ENCODE data around the gene SUPT5H. TPM values are rescaled to one million over a fixed set of nuclear protein-coding genes. Genes with fewer than 3 reads are reported as not detected.
A peak's percentile ranks its signal among the peaks of the same experiment; 100 is the strongest.

Gene SUPT5H
- total and polyA plus RNA-seq, 2 of the 13 experiments (the other 11 are each of a cell fraction or from before 2014, with no cell fraction given): 48.2 to 51.7 TPM

DNA sequence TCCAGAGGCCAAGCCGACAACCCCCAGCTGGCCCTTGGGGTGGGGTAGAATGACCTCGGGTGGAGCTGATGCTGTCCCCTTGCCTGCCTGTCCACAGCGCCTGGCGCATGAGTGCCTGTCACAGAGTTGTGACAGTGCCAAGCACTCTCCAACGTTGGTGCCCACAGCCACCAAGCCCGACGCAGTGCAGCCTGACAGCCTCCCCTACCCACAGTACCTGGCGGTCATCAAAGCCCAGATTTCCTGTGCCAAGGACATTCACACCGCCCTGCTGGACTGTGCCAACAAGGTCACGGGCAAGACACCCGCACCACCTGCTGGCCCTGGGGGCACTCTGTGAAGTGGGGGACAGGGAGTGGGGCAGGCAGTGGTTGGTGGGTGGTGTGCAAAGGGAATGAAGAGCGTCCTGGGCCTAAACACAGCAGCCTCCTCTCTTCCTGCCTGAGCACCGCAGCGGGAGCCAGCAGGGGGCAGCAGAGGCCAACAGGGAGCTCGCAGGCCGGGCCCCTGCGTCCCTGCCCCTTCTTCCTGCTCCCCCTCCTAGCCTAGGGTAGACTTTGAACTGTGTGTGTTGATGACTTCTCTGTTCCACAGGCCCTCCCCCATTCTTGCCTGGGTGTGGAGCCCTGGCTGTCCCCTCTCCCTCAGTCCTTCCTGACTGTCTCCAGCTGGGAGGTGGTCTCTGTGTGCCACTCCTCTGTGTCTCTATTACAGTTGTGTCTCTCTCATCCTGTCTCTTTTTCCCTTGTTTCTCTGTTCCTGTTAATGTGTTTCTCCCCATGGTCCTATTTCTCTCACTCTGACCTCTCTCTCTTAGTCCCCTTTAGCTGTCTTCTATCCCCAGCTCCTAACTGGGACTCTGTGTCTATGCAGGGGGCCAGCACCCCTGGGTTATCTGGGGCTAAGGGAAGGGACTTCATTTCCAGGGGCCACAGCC is 47.8 kb upstream of the SUPT5H start (continued):
- TF ChIP-seq SRSF1 (optimal IDR thresholded peaks at IDR 0.05; ENCODE audit: low read depth, low read length): no peak
- peak; percentile 83 for TF ChIP-seq ATF2 (CRISPR knock-in tag; IDR thresholded peaks at IDR 0.05)
- peak; percentile 91 for TF ChIP-seq XRCC5 (optimal IDR thresholded peaks at IDR 0.05; ENCODE audit: low read length)
- peak; percentile 69 for TF ChIP-seq PPARG (CRISPR knock-in tag; conservative IDR thresholded peaks at IDR 0.05)
- TF ChIP-seq ZNF652 (CRISPR knock-in tag; IDR thresholded peaks at IDR 0.05; ENCODE audit: borderline replicate concordance, low read depth): peak; percentile 67
- TF ChIP-seq, protein P1, sequence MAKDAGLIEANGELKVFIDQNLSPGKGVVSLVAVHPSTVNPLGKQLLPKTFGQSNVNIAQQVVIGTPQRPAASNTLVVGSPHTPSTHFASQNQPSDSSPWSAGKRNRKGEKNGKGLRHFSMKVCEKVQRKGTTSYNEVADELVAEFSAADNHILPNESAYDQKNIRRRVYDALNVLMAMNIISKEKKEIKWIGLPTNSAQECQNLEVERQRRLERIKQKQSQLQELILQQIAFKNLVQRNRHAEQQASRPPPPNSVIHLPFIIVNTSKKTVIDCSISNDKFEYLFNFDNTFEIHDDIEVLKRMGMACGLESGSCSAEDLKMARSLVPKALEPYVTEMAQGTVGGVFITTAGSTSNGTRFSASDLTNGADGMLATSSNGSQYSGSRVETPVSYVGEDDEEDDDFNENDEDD (CRISPR knock-in tag; IDR thresholded peaks at IDR 0.05; ENCODE audit: borderline replicate concordance): no peak
- TF ChIP-seq ETV6 (CRISPR knock-in tag; conservative IDR thresholded peaks at IDR 0.05): peak; percentile 35; the same call in 1 of the 2 replicates
- peak; percentile 74; the same call in 1 of the 2 replicates for TF ChIP-seq ZNF7 (CRISPR knock-in tag; IDR thresholded peaks at IDR 0.05)
- TF ChIP-seq ZNF567 (CRISPR knock-in tag; IDR thresholded peaks at IDR 0.05; ENCODE audit: borderline replicate concordance): no peak
- TF ChIP-seq KDM3A (CRISPR knock-in tag; IDR thresholded peaks at IDR 0.05; ENCODE audit: low read depth): peak; percentile 96
- TF ChIP-seq, protein P2, sequence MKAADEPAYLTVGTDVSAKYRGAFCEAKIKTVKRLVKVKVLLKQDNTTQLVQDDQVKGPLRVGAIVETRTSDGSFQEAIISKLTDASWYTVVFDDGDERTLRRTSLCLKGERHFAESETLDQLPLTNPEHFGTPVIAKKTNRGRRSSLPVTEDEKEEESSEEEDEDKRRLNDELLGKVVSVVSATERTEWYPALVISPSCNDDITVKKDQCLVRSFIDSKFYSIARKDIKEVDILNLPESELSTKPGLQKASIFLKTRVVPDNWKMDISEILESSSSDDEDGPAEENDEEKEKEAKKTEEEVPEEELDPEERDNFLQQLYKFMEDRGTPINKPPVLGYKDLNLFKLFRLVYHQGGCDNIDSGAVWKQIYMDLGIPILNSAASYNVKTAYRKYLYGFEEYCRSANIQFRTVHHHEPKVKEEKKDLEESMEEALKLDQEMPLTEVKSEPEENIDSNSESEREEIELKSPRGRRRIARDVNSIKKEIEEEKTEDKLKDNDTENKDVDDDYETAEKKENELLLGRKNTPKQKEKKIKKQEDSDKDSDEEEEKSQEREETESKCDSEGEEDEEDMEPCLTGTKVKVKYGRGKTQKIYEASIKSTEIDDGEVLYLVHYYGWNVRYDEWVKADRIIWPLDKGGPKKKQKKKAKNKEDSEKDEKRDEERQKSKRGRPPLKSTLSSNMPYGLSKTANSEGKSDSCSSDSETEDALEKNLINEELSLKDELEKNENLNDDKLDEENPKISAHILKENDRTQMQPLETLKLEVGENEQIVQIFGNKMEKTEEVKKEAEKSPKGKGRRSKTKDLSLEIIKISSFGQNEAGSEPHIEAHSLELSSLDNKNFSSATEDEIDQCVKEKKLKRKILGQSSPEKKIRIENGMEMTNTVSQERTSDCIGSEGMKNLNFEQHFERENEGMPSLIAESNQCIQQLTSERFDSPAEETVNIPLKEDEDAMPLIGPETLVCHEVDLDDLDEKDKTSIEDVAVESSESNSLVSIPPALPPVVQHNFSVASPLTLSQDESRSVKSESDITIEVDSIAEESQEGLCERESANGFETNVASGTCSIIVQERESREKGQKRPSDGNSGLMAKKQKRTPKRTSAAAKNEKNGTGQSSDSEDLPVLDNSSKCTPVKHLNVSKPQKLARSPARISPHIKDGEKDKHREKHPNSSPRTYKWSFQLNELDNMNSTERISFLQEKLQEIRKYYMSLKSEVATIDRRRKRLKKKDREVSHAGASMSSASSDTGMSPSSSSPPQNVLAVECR (CRISPR knock-in tag; IDR thresholded peaks at IDR 0.05; ENCODE audit: borderline replicate concordance): peak; percentile 85
- TF ChIP-seq HMG20B (CRISPR knock-in tag; conservative IDR thresholded peaks at IDR 0.05): 0 out of 2 replicates have a peak, but pooled peaks have one; percentile 54
- TF ChIP-seq MEIS1 (CRISPR knock-in tag; IDR thresholded peaks at IDR 0.05; ENCODE audit: borderline replicate concordance): peak; percentile 61; the same call in 1 of the 2 replicates
- TF ChIP-seq PBX3 (CRISPR knock-in tag; IDR thresholded peaks at IDR 0.05; ENCODE audit: borderline replicate concordance): no peak
- TF ChIP-seq ELF4 (CRISPR knock-in tag; IDR thresholded peaks at IDR 0.05; ENCODE audit: borderline replicate concordance): no peak
- peak; percentile 85 for TF ChIP-seq RBM39 (IDR thresholded peaks at IDR 0.05; ENCODE audit: low read depth, low read length, poor library complexity, severe bottlenecking)
- TF ChIP-seq, protein P3, sequence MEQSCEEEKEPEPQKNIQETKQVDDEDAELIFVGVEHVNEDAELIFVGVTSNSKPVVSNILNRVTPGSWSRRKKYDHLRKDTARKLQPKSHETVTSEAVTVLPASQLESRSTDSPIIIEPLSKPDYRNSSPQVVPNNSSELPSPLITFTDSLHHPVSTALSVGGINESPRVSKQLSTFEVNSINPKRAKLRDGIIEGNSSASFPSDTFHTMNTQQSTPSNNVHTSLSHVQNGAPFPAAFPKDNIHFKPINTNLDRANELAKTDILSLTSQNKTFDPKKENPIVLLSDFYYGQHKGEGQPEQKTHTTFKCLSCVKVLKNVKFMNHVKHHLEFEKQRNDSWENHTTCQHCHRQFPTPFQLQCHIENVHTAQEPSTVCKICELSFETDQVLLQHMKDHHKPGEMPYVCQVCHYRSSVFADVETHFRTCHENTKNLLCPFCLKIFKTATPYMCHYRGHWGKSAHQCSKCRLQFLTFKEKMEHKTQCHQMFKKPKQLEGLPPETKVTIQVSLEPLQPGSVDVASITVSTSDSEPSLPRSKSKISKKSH (CRISPR knock-in tag; IDR thresholded peaks at IDR 0.05; ENCODE audit: borderline replicate concordance): peak; percentile 73; the same call in 1 of the 2 replicates
- peak; percentile 99 for TF ChIP-seq HNF4A (CRISPR knock-in tag; IDR thresholded peaks at IDR 0.05)
